Activated T-helper 2 cell treated with anti-CD3 and anti-CD28 coated beads, Interferon-gamma antibody, Interleukin-2, Interleukin-4, amounts not matched to agents 10 μg/mL and 5 μg/mL and 100 μg/mL, durations not matched to agents 14 hours and 24 hours and 36 hours (primary cell): ENCODE measurements around the gene LOXHD1. TPM values are rescaled to one million over a fixed set of nuclear protein-coding genes. Genes with fewer than 3 reads are reported as not detected.
A peak's percentile ranks its signal among the peaks of the same experiment; 100 is the strongest.

Experiments used
- DNase-seq: peaks from one replicate; pipeline ENCODE4 v3.0.0; 2021; ENCODE audit warnings: low spot score
- H3K27ac Mint-ChIP-seq: one replicate; pipeline ENCODE4 v1.8.0; 2021; ENCODE audit warnings: mixed read lengths
- H3K27me3 Mint-ChIP-seq: one replicate; pipeline ENCODE4 v1.8.0; 2021; ENCODE audit warnings: low read depth, mixed read lengths
- H3K36me3 Mint-ChIP-seq: one replicate; pipeline ENCODE4 v1.8.0; 2021; ENCODE audit warnings: low read depth, mixed read lengths
- H3K4me1 Mint-ChIP-seq: one replicate; pipeline ENCODE4 v1.8.0; 2021; ENCODE audit warnings: low read depth, mixed read lengths
- H3K4me3 Mint-ChIP-seq: one replicate; pipeline ENCODE4 v1.8.0; 2021; ENCODE audit warnings: low read depth, mild to moderate bottlenecking, moderate library complexity, mixed read lengths
- H3K9me3 Mint-ChIP-seq: one replicate; pipeline ENCODE4 v1.8.0; 2021; ENCODE audit warnings: mixed read lengths
- intact Hi-C: fragments of 100-400 bp; cut with micrococcal nuclease; formaldehyde crosslinking; loops from one replicate; pipeline ENCODE4 v1.15.1; 2023
- total RNA-seq: library from RNA; stranded (reverse); gene quantifications from 2 replicates; pipeline ENCODE4 v1.2.3, GENCODE V29; 2022

Gene LOXHD1
- total RNA-seq, 1 donor from 2014 or later, result not detected

DNA sequence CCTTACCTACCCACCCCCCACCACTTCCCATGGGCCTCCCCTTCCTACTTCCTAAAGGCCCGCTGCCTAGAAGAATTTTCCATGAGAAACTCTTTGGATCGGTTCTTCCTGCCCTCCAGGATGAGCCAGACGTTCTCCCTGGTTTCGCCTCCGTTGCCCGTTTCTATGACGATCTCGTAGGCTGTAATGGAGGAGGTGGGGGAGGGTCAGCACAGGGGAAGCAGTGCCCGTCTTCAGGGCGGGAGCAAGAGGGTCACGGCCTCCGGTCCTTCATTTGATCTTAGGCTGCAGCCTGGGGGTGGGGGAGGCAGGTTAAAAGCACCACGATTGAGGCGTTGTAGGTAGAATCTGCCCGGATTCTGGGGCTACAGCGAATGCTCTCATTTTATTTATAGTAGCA lies 172.0 kb downstream of the LOXHD1 start:
- no peak for DNase-seq
- intact Hi-C loops, result no loop called here
- no peak overlapping the region for H3K4me3 Mint-ChIP-seq
- no peaks in the 10 kb centered on the region for H3K4me1 Mint-ChIP-seq
- H3K27ac Mint-ChIP-seq, result no peak overlapping the region
- H3K27me3 Mint-ChIP-seq, result peaks cover 2% of the 10 kb centered on the region
- no peaks in the 10 kb centered on the region for H3K9me3 Mint-ChIP-seq
- H3K36me3 Mint-ChIP-seq, result no peaks in the 10 kb centered on the region

DNA sequence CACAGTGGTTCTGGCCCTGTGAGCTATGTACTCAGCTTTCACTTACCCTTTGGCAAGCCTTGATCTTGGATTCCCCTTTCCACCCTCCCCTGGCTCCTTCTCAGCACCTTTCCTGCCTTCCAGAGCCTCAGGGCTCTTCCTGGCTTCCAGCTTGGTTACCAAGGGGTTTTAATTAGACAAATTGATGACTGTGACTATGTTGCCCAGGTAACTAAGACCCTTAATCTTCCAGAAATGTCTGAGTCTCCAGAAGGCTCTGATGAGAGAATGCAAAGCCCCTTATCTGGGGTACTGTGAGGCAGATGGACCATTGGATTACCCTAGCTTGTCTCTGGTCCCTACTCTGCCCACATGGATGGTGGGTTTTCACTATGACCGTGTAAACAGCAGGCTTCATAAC lies 174.2 kb downstream of the LOXHD1 start:
- H3K4me3 Mint-ChIP-seq, result no peak overlapping the region
- H3K27ac Mint-ChIP-seq, result no peak overlapping the region
- peaks cover 3% of the 10 kb centered on the region for H3K27me3 Mint-ChIP-seq
- H3K9me3 Mint-ChIP-seq, result no peaks in the 10 kb centered on the region
- H3K4me1 Mint-ChIP-seq, result no peaks in the 10 kb centered on the region
- no peak for DNase-seq
- no peaks in the 10 kb centered on the region for H3K36me3 Mint-ChIP-seq
- intact Hi-C loops, result no loop called here

- peaks cover 3% of the 10 kb centered on the region for H3K27me3 Mint-ChIP-seq
- no peak overlapping the region for H3K4me3 Mint-ChIP-seq
- H3K36me3 Mint-ChIP-seq, result no peaks in the 10 kb centered on the region
- intact Hi-C loops, result loop anchor here (2.0 kb wide), 2 partner anchors 201 to 333 kb away; no protein-coding TSS in a partner anchor
- no peak overlapping the region for H3K27ac Mint-ChIP-seq
- no peaks in the 10 kb centered on the region for H3K9me3 Mint-ChIP-seq
- DNase-seq, result no peak
- H3K4me1 Mint-ChIP-seq, result no peaks in the 10 kb centered on the region
Observed at GRCh38 chr18:46481847-46482245, 175.2 kb downstream of the LOXHD1 start.

DNA sequence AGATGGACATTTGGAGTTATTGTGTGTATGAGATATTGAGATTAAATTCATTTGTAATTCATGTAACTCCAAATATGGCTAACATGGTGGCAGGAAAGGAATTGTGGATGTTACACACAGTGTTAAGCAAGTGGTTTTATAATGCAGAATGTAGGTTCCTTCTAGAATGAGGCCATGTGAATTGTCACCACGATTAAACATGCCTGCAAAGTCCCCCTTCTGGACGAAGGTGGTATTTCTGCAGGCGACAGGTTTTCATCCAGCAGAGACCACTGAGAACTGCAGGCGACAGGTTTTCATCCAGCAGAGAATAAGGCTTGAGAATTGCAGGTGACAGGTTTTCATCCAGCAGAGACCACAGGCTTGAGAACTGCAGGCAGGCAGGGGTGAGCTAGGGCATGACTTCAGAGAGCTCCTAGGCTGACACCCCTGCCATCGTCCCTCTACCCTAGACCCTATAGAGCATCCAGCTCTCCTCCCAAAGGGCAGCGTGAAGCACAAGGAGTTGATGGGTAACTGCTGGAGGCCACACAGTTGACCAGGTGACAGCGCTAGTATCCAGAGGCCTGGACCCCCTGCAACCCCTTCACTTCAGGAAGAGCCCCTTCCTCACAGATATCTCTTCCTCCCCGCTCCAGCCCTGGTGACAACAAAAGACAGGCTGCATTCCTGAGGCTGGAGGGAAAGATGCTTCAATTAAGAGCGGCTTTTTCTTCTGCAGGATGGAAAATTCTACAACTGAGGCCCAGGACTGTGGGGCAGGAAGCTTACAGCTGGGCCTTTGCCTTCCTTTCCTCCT lies 175.8 kb downstream of the LOXHD1 start:
- H3K27ac Mint-ChIP-seq, result no peak overlapping the region
- no peaks in the 10 kb centered on the region for H3K36me3 Mint-ChIP-seq
- peaks cover 3% of the 10 kb centered on the region for H3K27me3 Mint-ChIP-seq
- intact Hi-C loops, result loop anchor here (2.0 kb wide), 2 partner anchors 200 to 332 kb away; no protein-coding TSS in a partner anchor
- no peaks in the 10 kb centered on the region for H3K4me1 Mint-ChIP-seq
- H3K4me3 Mint-ChIP-seq, result no peak overlapping the region
- DNase-seq, result peak; percentile 33
- H3K9me3 Mint-ChIP-seq, result no peaks in the 10 kb centered on the region

DNA sequence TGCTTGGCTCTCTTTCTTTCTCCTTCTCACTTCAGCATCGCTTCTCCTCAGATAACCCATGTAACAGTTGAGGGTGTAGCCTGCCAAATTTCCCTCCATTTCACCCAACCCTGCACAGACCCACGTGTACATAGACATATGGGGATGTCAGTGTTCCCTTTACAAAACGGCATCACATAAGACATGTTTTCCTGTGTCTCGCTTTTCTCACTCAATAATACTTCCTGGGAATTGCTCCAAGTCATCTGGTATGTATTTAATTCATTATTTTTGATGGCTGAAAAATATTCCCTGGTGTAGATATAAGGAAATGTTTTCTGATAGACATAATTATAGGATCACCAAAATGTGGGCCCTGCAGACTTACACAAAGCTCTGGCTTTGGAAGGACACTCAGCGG lies 176.8 kb downstream of the LOXHD1 start:
- H3K27me3 Mint-ChIP-seq, result peaks cover 3% of the 10 kb centered on the region
- intact Hi-C loops, result loop anchor here (2.0 kb wide), 2 partner anchors 199 to 331 kb away; no protein-coding TSS in a partner anchor
- no peaks in the 10 kb centered on the region for H3K4me1 Mint-ChIP-seq

GRCh38 chr18:46478796-46479195 lies 178.2 kb downstream of the LOXHD1 start:
- H3K27ac Mint-ChIP-seq, result no peak overlapping the region
- intact Hi-C loops, result no loop called here
- no peak overlapping the region for H3K4me3 Mint-ChIP-seq
- H3K9me3 Mint-ChIP-seq, result no peaks in the 10 kb centered on the region
- peaks cover 3% of the 10 kb centered on the region for H3K27me3 Mint-ChIP-seq
- no peaks in the 10 kb centered on the region for H3K36me3 Mint-ChIP-seq
- no peak for DNase-seq
- no peaks in the 10 kb centered on the region for H3K4me1 Mint-ChIP-seq

More for the DNA sequence above, 176.8 kb downstream of the LOXHD1 start:
- H3K27ac Mint-ChIP-seq, result no peak overlapping the region
- no peak for DNase-seq
- H3K9me3 Mint-ChIP-seq, result no peaks in the 10 kb centered on the region
- no peaks in the 10 kb centered on the region for H3K36me3 Mint-ChIP-seq
- H3K4me3 Mint-ChIP-seq, result no peak overlapping the region

GRCh38 chr18:46477425-46478011 lies 179.5 kb downstream of the LOXHD1 start:
- peaks cover 3% of the 10 kb centered on the region for H3K27me3 Mint-ChIP-seq
- H3K27ac Mint-ChIP-seq, result no peak overlapping the region
- no peaks in the 10 kb centered on the region for H3K9me3 Mint-ChIP-seq
- no peak for DNase-seq
- H3K4me3 Mint-ChIP-seq, result no peak overlapping the region
- no peaks in the 10 kb centered on the region for H3K4me1 Mint-ChIP-seq
- no peaks in the 10 kb centered on the region for H3K36me3 Mint-ChIP-seq
- intact Hi-C loops, result no loop called here

DNA sequence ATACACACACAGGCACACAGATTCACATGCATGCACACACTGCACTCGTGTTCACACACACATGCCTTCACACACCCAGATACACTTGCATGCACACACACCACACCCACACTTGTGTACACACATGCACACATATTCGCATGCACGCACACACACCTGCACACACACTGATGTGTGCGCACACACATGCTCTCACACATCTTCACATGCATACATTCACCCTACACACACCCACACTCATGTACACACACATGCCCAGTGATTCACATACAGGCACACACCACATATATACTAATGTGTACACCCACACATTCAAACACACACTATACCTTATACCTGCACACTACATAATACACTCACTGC lies 181.6 kb downstream of the LOXHD1 start:
- intact Hi-C loops, result no loop called here
- H3K4me3 Mint-ChIP-seq, result no peak overlapping the region
- no peaks in the 10 kb centered on the region for H3K9me3 Mint-ChIP-seq
- H3K4me1 Mint-ChIP-seq, result no peaks in the 10 kb centered on the region
- H3K36me3 Mint-ChIP-seq, result no peaks in the 10 kb centered on the region
- H3K27me3 Mint-ChIP-seq, result peaks cover 3% of the 10 kb centered on the region
- no peak overlapping the region for H3K27ac Mint-ChIP-seq
- no peak for DNase-seq

GRCh38 chr18:46474487-46475389 lies 182.3 kb downstream of the LOXHD1 start:
- no peak overlapping the region for H3K4me3 Mint-ChIP-seq
- no peak overlapping the region for H3K27ac Mint-ChIP-seq
- no peaks in the 10 kb centered on the region for H3K9me3 Mint-ChIP-seq
- intact Hi-C loops, result no loop called here
- H3K36me3 Mint-ChIP-seq, result no peaks in the 10 kb centered on the region
- no peaks in the 10 kb centered on the region for H3K4me1 Mint-ChIP-seq
- no peak for DNase-seq
- peaks cover 1% of the 10 kb centered on the region for H3K27me3 Mint-ChIP-seq

- Mint-ChIP-seq H3K27ac (no peak overlapping the region), H3K27me3 (no peaks in the 10 kb centered on the region), H3K4me1 (no peaks in the 10 kb centered on the region), H3K4me3 (no peak overlapping the region), H3K9me3 (no peaks in the 10 kb centered on the region), H3K36me3 (no peaks in the 10 kb centered on the region)
- DNase-seq, result no peak
- intact Hi-C loops, result no loop called here
Observed at GRCh38 chr18:46471809-46472498, 185.1 kb downstream of the LOXHD1 start.

GRCh38 chr18:46470714-46471113 lies 186.3 kb downstream of the LOXHD1 start:
- intact Hi-C loops, result no loop called here
- Mint-ChIP-seq H3K27ac (no peak overlapping the region), H3K36me3 (no peaks in the 10 kb centered on the region), H3K4me1 (no peaks in the 10 kb centered on the region), H3K9me3 (no peaks in the 10 kb centered on the region), H3K4me3 (no peak overlapping the region), H3K27me3 (peaks cover 3% of the 10 kb centered on the region)
- no peak for DNase-seq

- intact Hi-C loops, result no loop called here
- peaks cover 8% of the 10 kb centered on the region for H3K27me3 Mint-ChIP-seq
- no peaks in the 10 kb centered on the region for H3K36me3 Mint-ChIP-seq
- no peak for DNase-seq
- H3K27ac Mint-ChIP-seq, result no peak overlapping the region
- no peak overlapping the region for H3K4me3 Mint-ChIP-seq
- H3K4me1 Mint-ChIP-seq, result no peaks in the 10 kb centered on the region
- H3K9me3 Mint-ChIP-seq, result no peaks in the 10 kb centered on the region
Observed at GRCh38 chr18:46469186-46469915, 187.7 kb downstream of the LOXHD1 start.
